CD4-positive, alpha-beta T cell treated with Interleukin-15 for 1 hour (primary cell): ENCODE measurements around the gene TRAF3IP3.

Experiments
- DNase-seq: peaks from one replicate; pipeline ENCODE4 v3.0.0-alpha.2; 2020

Gene TRAF3IP3

DNA sequence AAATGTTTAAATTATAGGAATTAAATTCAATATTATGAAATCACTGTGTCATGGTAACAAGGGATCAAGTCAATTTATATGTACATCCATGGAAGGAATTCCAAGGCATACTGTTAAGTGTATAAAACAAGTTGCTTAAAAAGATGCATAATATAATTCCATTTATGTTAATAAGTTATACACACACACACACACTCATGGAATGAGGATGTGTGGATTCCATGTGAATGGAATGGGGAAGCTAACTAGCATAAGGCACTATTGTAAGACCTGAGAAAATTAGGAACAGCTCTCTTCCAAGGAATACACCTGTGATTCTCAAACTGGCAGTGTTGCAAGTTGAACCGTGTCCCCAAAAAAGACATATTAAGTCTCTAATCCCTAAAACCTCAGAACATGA lies 17.6 kb upstream of the TRAF3IP3 start:
- DNase-seq = no peak

DNA sequence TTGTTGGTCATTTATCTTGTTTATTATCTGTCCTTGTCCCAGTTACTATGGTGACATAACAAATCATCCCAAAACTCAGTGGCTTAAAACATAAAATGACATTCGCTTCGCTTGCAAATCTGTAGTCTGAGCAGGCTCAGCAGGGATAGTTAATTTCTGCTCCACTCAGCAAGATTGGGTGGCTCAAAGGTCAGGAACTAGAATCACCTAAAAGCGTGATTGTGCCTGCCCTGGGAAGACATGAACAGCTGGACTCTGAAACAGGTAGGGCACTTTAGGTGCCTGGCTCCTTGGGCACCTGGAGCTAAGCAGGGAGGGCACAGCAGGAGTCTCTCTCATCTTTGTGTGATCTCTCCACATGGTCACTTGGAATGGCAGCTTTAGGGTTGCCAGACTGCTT lies 14.7 kb upstream of the TRAF3IP3 start:
- no peak for DNase-seq

- no peak for DNase-seq
These were observed 14.0 kb upstream of the TRAF3IP3 start for GRCh38 chr1:209741889-209742288.

DNA sequence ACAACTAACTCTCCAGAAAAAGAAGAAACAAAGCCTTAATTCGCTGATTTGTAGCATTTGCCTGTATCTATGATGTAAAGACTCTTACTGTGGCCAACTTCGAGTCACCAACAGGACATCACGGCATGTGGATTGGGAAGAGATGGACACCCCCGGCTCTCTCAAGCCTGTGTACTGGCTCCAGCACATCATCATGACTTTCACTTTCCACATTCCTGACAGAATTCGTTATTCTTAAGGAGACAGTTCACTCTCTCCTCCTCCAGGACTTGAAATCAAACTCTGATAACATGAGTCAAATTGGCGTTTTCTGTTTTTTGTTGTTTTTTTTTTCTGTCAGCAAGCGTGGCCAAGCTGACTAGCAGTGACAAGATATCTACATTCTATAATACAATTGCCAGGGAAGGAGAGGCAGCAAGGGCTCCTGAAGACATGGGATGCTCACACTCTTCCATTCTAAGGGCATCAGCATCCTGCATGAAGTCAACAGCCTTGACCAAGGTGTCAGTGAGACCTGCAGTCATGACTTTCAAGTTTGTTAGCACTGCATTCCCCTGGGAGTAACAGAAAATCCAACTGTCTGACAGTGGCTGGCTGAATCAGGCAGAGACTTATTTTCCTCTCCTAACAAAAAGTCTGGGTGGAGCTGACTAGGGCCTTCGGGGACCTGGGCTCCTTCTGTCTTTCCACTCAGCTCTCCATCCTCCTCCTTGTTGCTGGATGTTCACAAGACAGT lies 13.3 kb upstream of the TRAF3IP3 start:
- DNase-seq = no peak

DNA sequence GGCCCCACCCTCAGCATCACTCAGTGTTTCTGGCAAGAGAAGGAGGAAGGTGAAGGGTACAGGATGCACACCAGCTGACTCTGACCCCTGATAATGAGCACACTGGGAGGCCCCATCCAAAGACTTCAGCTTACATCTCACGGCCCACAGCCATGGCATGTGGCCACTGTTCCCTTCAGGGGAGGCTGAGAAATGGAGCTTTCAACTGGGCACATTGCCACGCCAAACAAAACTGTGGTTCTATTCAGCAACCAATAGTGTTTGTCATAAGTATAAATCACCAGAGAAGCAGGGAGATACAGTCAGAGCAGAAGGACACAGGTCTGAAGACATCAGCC lies 12.7 kb upstream of the TRAF3IP3 start:
- DNase-seq = no peak

GRCh38 chr1:209746451-209747165 lies 9.2 kb upstream of the TRAF3IP3 start:
- DNase-seq = no peak

GRCh38 chr1:209747580-209748262 lies 8.1 kb upstream of the TRAF3IP3 start:
- DNase-seq = peak; percentile 93

- no peak for DNase-seq
These were observed 7.2 kb upstream of the TRAF3IP3 start for GRCh38 chr1:209748620-209749019.

DNA sequence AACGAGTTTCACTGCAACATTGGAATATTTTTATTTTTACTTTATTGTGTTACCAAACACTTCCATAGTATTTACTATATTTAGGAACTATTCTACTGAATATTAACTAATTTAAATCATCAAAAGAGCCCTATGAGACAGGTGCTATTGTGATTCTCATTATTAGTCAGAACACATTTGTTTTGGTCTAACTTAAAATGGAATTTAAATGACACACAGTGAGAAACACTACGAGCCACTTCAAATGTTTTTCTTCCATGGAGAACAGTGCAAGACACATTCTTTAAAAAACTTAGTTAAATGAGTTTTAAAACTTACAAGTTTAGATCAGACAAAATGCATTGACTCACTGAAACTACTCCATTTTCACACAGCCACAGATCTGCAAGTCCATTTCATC lies 6.6 kb upstream of the TRAF3IP3 start:
- no peak for DNase-seq

DNA sequence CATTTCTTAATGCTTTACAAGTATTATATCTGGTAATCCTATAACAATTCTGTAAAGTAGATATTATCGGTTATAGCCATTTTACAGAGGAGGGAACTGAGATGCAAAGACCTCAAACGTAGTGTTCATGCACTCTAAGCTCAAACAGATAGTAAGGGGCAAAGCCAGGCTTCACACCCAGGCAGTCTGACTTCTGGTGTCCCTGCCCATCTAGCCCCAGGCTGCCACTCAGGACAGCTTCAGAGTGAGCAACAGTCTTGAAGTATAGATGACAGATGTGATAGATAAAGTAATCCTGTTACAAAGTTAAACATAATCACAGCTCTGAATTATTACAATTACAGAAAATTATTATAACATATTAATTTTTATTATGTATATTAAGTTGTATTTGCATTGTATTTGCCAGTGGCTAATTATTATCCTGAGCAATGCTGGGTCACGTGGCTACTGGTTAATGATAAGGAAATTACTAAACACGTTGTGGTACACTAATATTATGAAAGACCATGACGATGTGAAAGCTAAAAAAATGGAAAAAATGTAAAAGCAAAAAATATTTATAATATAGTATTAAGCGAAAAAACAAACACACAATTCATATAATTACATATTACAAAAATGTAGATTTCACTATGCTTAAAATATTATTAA lies 6.1 kb upstream of the TRAF3IP3 start:
- DNase-seq = no peak

GRCh38 chr1:209751627-209752231 lies 4.1 kb upstream of the TRAF3IP3 start:
- DNase-seq = no peak

- no peak for DNase-seq
These were observed 3.0 kb upstream of the TRAF3IP3 start for GRCh38 chr1:209752890-209753289.

DNA sequence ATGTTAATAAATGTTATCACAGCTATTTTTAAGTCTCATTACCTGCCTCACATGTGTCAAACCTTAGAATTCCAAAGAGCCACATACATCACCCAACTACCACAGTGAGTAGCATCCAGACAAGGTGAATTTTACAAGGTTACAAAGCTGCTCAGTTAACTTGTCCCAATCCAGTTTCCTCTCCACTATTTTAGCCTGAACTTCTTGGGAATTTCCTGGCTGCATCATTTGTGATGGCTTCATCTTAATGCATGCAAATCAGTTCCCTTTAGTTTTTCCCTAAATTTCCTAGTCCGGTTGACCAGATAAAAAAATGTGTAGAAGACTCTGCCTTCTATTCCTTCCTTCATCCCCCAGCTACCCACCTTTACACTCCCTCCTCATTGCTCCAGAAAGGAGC lies 597 bp upstream of the TRAF3IP3 start:
- DNase-seq = no peak

DNA sequence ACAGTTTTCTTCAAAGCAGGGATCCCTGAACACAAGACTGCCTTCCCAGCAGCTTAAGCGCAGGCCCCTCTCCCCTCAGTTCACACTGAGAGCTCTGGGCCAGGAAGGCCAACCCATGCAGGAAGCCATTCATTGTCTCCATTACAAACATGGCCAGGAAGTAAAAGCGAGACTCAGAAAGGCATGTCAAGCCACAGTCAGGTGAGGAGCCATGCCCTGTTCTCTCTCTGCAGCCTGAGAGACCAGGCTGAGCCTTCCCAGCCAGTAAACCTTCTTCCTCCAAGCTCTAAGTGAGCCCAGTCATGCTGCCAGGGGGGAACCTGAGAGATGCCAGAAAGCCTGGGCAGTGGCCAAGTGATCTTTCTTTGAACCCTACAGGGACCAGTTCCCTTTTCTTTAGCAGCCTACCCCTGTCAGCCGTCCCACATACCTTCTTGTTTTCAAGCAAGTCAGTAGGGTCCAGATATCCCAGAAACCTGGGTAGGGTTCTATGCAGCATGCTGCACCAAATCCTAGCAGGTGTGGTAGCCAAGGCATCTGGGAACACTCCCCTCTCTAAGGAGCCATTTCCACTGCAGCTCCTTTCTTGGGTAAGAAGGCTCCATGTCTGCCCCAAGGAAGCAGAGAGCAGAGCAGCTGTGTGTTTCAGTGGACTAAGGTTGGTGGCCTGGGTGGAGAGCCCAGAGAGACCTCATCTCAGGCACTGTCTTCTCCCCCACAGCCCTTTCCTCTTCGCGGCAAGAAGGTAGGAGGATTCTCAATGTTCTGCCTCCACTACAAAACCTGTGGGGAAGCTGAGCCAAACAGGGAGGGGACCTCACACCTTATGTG lies 977 bp downstream of the TRAF3IP3 start:
- peak; percentile 61 for DNase-seq

- DNase-seq = no peak
These were observed 2.5 kb downstream of the TRAF3IP3 start for GRCh38 chr1:209758400-209758799.

- no peak for DNase-seq
These were observed 4.0 kb downstream of the TRAF3IP3 start for GRCh38 chr1:209759829-209760359.

DNA sequence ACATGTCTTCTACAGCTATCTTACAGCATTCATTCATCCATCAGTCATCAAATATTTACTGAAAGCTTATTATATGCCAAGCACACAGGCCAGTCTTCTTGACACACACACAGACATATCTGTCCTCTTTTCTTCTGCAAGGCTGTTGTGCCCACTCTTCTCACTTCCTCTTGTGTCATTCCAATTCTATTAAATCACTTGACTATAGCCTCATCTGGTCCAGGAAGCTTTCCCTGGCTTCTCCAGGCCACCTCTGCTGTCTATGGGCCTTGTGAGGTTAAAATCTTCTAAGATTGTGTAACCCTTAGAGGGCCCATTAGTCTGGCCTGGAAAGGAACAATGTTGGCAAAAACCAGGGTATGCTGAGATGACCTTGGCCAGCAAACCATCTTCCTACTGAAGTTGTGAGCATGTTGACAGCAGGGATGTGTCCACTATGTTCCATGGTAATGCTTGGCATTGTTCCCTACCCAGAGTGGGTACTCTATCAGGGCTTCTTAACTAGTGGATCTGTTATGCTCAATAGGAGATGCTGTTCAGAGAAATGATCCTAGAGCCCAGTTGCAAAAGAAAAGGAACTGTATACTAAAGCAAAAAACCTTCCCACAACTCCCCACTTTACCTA lies 5.3 kb downstream of the TRAF3IP3 start:
- no peak for DNase-seq

DNA sequence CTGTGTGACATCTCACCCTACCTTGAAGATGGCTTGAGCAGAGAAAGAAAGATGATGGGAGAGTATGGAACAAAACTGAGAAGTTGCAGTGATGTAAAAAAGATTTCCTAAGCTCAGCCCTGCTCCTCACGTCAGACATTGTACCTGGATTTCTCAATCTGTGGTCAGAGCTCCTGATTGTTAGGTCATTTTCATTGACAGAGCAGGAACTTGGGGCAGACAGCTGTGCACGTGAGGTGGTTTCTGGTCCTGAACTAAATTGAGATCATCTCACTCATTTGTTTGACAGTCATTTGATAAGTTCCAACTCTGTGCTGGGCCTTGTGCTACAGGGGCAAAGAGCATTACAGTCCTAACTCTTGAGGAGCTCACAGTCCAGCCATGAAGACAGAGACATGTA lies 10.2 kb downstream of the TRAF3IP3 start:
- peak; percentile 45 for DNase-seq

GRCh38 chr1:209767096-209767495 lies 11.2 kb downstream of the TRAF3IP3 start:
- no peak for DNase-seq

DNA sequence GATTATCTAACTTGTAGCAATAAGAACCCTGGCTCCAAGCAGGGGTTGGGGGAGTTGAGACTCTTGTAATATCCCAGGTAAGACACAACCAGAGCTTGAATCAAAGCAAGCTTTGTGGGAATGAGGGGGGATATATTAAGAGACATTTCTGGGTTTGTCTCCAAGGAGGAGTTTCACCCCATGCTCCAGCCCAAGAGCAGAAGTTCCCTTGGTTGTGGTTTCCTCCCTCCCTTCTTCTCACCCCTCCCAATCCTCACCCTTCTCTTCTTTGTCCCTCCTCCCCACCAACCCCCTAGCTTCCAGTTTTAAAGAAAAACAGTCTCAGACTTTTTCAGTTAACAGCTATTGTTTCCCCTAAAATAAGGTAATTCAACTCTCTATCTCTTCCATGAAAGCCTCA lies 11.9 kb downstream of the TRAF3IP3 start:
- no peak for DNase-seq

DNA sequence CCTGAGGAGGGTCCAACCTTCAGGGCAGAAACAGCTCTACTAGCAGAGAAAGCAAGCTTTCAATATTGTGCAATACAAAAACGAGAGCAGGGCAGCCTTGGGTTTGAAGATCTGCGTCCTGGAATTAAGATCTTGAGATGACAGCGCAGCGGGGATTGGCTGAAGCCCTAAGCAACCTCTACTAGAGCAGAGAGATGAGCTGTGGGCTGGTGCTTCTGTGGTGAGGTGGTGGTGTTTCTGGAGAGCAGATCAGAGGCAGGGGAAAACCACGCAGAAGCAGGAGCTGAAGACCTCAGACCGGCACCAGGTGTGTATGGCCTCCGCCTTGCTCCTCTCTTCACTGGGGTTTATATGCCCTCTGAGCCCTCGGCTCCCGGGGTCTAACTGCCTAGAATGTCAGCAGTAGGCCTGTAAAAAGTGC lies 12.5 kb downstream of the TRAF3IP3 start:
- peak; percentile 84 for DNase-seq
